Measurements from ENCODE around the gene GTF2F2. TPM values are rescaled to one million over a fixed set of nuclear protein-coding genes. Genes with fewer than 3 reads are reported as not detected.

The GTF2F2 gene
- total RNA-seq, 1 donor from 2014 or later, result 24.8 TPM

DNA sequence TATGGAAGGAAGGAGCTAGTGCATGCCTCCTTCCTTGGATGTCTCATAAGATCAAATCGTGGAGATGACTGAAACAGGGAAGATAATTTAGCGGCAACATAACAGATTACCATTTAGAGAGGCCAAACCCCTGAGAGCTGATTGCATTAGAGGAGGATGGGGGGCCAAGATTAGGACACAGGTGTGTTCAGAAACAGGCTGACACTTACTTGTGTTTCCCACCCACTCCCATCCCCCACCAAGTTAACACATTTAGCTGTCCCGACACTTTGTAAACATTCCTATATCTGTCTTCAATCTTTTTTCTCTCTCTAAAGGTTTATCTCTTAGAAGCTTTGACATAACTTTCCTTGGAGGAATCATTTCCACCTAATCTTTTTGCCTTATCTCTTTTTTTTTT, 129.4 kb downstream of the GTF2F2 start:
- H3K4me1 Mint-ChIP-seq (ENCODE audit: low read depth), result peaks cover 7% of the 10 kb centered on the region
- H3K9me3 Mint-ChIP-seq (ENCODE audit: low read depth), result no peaks in the 10 kb centered on the region
- H3K27me3 Mint-ChIP-seq, result no peaks in the 10 kb centered on the region
- no peak overlapping the region for H3K4me3 Mint-ChIP-seq (ENCODE audit: low read depth)
- TF ChIP-seq, protein P1, sequence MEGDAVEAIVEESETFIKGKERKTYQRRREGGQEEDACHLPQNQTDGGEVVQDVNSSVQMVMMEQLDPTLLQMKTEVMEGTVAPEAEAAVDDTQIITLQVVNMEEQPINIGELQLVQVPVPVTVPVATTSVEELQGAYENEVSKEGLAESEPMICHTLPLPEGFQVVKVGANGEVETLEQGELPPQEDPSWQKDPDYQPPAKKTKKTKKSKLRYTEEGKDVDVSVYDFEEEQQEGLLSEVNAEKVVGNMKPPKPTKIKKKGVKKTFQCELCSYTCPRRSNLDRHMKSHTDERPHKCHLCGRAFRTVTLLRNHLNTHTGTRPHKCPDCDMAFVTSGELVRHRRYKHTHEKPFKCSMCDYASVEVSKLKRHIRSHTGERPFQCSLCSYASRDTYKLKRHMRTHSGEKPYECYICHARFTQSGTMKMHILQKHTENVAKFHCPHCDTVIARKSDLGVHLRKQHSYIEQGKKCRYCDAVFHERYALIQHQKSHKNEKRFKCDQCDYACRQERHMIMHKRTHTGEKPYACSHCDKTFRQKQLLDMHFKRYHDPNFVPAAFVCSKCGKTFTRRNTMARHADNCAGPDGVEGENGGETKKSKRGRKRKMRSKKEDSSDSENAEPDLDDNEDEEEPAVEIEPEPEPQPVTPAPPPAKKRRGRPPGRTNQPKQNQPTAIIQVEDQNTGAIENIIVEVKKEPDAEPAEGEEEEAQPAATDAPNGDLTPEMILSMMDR (IDR thresholded peaks at IDR 0.05; ENCODE audit: unreplicated experiment), result no peak
- DNase-seq (ENCODE audit: low spot score, unreplicated experiment), result no peak
- H3K27ac Mint-ChIP-seq, result no peak overlapping the region
- peaks cover 6% of the 10 kb centered on the region for H3K36me3 Mint-ChIP-seq (ENCODE audit: insufficient read depth)

DNA sequence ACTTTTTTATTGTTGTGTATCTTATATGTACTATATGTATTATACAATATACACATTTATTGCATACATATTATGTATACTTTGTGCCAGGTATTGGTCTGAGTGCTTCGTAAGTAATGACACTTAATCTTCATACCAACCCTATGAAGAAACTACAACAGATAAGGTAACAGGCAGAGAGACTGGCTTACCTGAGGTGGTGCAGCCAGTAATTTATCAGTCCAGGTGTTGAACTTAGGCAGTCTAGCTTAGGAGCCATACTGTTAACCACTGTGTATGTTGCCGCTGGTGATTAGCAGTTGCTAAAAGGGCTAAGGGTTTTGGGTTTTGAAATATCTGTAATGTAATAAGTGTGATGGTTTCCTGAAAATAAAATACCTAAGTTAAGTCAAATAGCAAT, 134.1 kb downstream of the GTF2F2 start:
- Mint-ChIP-seq H3K9me3 (ENCODE audit: low read depth) (no peaks in the 10 kb centered on the region), H3K4me3 (ENCODE audit: low read depth) (no peak overlapping the region), H3K27ac (no peak overlapping the region), H3K4me1 (ENCODE audit: low read depth) (peaks cover 10% of the 10 kb centered on the region), H3K27me3 (no peaks in the 10 kb centered on the region), H3K36me3 (ENCODE audit: insufficient read depth) (peaks cover 4% of the 10 kb centered on the region)
- DNase-seq (ENCODE audit: low spot score, unreplicated experiment), result no peak
- TF ChIP-seq, protein P1 (IDR thresholded peaks at IDR 0.05; ENCODE audit: unreplicated experiment), result no peak

GRCh38 chr13:45255247-45255987, 135.1 kb downstream of the GTF2F2 start:
- Mint-ChIP-seq H3K9me3 (ENCODE audit: low read depth) (no peaks in the 10 kb centered on the region), H3K4me3 (ENCODE audit: low read depth) (no peak overlapping the region), H3K4me1 (ENCODE audit: low read depth) (peaks cover 5% of the 10 kb centered on the region), H3K36me3 (ENCODE audit: insufficient read depth) (peaks cover 4% of the 10 kb centered on the region), H3K27ac (no peak overlapping the region), H3K27me3 (no peaks in the 10 kb centered on the region)
- TF ChIP-seq, protein P1 (IDR thresholded peaks at IDR 0.05; ENCODE audit: unreplicated experiment), result no peak
- no peak for DNase-seq (ENCODE audit: low spot score, unreplicated experiment)

DNA sequence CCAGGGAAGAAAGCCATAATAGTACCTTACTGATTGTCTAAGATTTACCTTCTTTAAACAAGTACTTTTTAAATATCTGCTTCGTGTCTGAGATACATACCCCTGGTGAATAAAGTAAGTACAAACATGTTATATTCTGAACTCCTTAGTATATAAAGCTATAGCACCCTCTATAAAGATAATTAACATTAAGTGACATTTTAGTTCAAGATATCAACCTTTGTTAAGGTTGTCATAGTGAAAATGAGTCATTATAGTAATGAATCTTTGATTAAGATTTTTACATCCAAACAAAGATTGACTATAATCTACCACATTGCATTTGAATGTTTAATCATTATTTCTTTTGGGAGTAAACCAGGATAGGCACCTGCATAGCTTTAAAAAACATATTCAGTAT, 135.9 kb downstream of the GTF2F2 start:
- Mint-ChIP-seq H3K27ac (no peak overlapping the region), H3K36me3 (ENCODE audit: insufficient read depth) (peaks cover 4% of the 10 kb centered on the region), H3K27me3 (no peaks in the 10 kb centered on the region), H3K9me3 (ENCODE audit: low read depth) (no peaks in the 10 kb centered on the region), H3K4me3 (ENCODE audit: low read depth) (no peak overlapping the region), H3K4me1 (ENCODE audit: low read depth) (peaks cover 5% of the 10 kb centered on the region)
- TF ChIP-seq, protein P1 (IDR thresholded peaks at IDR 0.05; ENCODE audit: unreplicated experiment), result no peak
- DNase-seq (ENCODE audit: low spot score, unreplicated experiment), result no peak

- Mint-ChIP-seq H3K36me3 (ENCODE audit: insufficient read depth) (peaks cover 4% of the 10 kb centered on the region), H3K27ac (no peak overlapping the region), H3K9me3 (ENCODE audit: low read depth) (no peaks in the 10 kb centered on the region), H3K27me3 (no peaks in the 10 kb centered on the region), H3K4me3 (ENCODE audit: low read depth) (no peak overlapping the region), H3K4me1 (ENCODE audit: low read depth) (peaks cover 5% of the 10 kb centered on the region)
- TF ChIP-seq, protein P1 (IDR thresholded peaks at IDR 0.05; ENCODE audit: unreplicated experiment), result no peak
- DNase-seq (ENCODE audit: low spot score, unreplicated experiment), result no peak
These were observed 137.5 kb downstream of the GTF2F2 start for GRCh38 chr13:45257638-45258333.

Measured in progenitor cell of endocrine pancreas (in vitro differentiated cells).